Measurements from ENCODE around the gene SIPA1L3. TPM values are rescaled to one million over a fixed set of nuclear protein-coding genes. Genes with fewer than 3 reads are reported as not detected.

Gene SIPA1L3
- total and polyA plus RNA-seq, 9 of the 15 experiments (the other 6 are each of a cell fraction or from before 2014, with no cell fraction given): 0.01 to 6.1 (median 2.5) TPM

DNA sequence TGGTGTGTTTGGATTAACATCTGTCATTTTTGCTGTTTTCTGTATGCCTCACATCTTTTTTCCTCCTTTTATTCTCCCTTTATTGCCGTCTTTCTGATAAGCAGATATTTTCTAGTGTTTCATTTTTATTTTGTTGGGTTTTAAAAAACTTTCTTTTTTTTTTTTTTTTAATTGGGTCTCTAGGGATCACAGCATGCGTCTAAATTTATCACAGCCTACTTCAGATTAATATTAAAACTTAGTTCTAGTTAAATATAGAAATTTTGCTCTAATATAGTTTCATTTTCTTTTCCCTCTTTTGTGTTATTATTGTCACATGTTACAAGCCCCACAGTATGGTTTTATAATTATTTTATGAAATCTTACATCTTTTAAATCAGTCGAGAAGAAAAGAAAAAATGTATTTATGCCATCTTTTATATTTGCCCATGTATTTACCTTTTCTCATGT lies 52.7 kb downstream of the SIPA1L3 start:
- no peaks in the 10 kb centered on the region for H3K79me2 ChIP-seq (ENCODE audit: control insufficient read depth, insufficient read depth, low read length)
- no TSS peak for BruUV-seq (replicated peaks)
- H3K36me3 ChIP-seq (ENCODE audit: control insufficient read depth, insufficient read depth, low read length): no peaks in the 10 kb centered on the region
- no peak for DNase-seq (ENCODE audit: extremely low read depth in 1 of 4, low spot score in 3 of 4)
- no peak for ATAC-seq
- H3K27me3 ChIP-seq (ENCODE audit: control insufficient read depth in 2 of 2, insufficient read depth in 2 of 2, low read length in 2 of 2): no peaks in the 10 kb centered on the region
- H2AFZ ChIP-seq (ENCODE audit: low read depth, low read length): no peak overlapping the region
- no peaks in the 10 kb centered on the region; a peak in 1 of 5 replicates for H3K4me1 ChIP-seq (replicated peaks in 1 of 2; ENCODE audit: control insufficient read depth in 2 of 2, insufficient read depth in 2 of 2, low read length in 2 of 2)
- H3K27ac ChIP-seq (ENCODE audit: extremely low read depth, low read depth, low read length): no peak overlapping the region
- no peaks in the 10 kb centered on the region for H3K9me1 ChIP-seq (ENCODE audit: control insufficient read depth, insufficient read depth, low read length)
- peaks cover 3% of the 10 kb centered on the region for H3K9me3 ChIP-seq (replicated peaks; ENCODE audit: control insufficient read depth, insufficient read depth, low read depth, low read length)
- TF ChIP-seq, protein P1, sequence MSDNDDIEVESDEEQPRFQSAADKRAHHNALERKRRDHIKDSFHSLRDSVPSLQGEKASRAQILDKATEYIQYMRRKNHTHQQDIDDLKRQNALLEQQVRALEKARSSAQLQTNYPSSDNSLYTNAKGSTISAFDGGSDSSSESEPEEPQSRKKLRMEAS (CRISPR knock-in tag; IDR thresholded peaks at IDR 0.05): no peak
- TF ChIP-seq EP300 (IDR thresholded peaks at IDR 0.05; ENCODE audit: low read length) (no peak), ZNF324 (CRISPR knock-in tag; IDR thresholded peaks at IDR 0.05) (no peak), EWSR1 (IDR thresholded peaks at IDR 0.05; ENCODE audit: borderline replicate concordance, low read depth, partially characterized antibody) (no peak), ZNF253 (CRISPR knock-in tag; conservative IDR thresholded peaks at IDR 0.05) (no peak), ZNF79 (CRISPR knock-in tag; IDR thresholded peaks at IDR 0.05; ENCODE audit: low read depth) (no peak)
- TF ChIP-seq, protein P2, sequence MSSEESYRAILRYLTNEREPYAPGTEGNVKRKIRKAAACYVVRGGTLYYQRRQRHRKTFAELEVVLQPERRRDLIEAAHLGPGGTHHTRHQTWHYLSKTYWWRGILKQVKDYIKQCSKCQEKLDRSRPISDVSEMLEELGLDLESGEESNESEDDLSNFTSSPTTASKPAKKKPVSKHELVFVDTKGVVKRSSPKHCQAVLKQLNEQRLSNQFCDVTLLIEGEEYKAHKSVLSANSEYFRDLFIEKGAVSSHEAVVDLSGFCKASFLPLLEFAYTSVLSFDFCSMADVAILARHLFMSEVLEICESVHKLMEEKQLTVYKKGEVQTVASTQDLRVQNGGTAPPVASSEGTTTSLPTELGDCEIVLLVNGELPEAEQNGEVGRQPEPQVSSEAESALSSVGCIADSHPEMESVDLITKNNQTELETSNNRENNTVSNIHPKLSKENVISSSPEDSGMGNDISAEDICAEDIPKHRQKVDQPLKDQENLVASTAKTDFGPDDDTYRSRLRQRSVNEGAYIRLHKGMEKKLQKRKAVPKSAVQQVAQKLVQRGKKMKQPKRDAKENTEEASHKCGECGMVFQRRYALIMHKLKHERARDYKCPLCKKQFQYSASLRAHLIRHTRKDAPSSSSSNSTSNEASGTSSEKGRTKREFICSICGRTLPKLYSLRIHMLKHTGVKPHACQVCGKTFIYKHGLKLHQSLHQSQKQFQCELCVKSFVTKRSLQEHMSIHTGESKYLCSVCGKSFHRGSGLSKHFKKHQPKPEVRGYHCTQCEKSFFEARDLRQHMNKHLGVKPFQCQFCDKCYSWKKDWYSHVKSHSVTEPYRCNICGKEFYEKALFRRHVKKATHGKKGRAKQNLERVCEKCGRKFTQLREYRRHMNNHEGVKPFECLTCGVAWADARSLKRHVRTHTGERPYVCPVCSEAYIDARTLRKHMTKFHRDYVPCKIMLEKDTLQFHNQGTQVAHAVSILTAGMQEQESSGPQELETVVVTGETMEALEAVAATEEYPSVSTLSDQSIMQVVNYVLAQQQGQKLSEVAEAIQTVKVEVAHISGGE (CRISPR knock-in tag; IDR thresholded peaks at IDR 0.05): no peak
- TF ChIP-seq, protein P3, sequence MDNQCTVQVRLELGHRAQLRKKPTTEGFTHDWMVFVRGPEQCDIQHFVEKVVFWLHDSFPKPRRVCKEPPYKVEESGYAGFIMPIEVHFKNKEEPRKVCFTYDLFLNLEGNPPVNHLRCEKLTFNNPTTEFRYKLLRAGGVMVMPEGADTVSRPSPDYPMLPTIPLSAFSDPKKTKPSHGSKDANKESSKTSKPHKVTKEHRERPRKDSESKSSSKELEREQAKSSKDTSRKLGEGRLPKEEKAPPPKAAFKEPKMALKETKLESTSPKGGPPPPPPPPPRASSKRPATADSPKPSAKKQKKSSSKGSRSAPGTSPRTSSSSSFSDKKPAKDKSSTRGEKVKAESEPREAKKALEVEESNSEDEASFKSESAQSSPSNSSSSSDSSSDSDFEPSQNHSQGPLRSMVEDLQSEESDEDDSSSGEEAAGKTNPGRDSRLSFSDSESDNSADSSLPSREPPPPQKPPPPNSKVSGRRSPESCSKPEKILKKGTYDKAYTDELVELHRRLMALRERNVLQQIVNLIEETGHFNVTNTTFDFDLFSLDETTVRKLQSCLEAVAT (IDR thresholded peaks at IDR 0.05): no peak
- in situ Hi-C loops (cut with MboI): no loop called here
- no peaks in the 10 kb centered on the region for H4K20me1 ChIP-seq (replicated peaks; ENCODE audit: control insufficient read depth, insufficient read depth, low read length)
- intact Hi-C loops (cut with micrococcal nuclease): no loop called here
- ChIA-PET POLR2A (no interaction called here), CTCF (ENCODE audit: low intra/inter-chr PET ratio) (no interaction called here)
- H3K4me2 ChIP-seq (ENCODE audit: insufficient read depth, low read length): no peak overlapping the region
- no peak overlapping the region for H3K9ac ChIP-seq (ENCODE audit: insufficient read depth in 1 of 2, low read depth in 2 of 2, low read length in 2 of 2)
- 0% methylated on average over 3 of the region's 3 CpGs for WGBS (ENCODE audit: insufficient coverage, low coverage, missing lambda C conversion rate)
- no peak for FAIRE-seq
- H3K4me3 ChIP-seq: no peak overlapping the region

Measured in K562 (cell line).